HFF-Myc (cell line): ENCODE results near the gene IRF9.

Experiments used
- DNase-seq: peaks from one replicate; pipeline ENCODE4 v3.0.0-alpha.2; 2011; ENCODE audit warnings: low read depth; ENCODE audit errors: extremely low read depth
- H3K4me3 ChIP-seq: replicated peaks from 2 replicates; pipeline ENCODE4 v1.5.1; 2011; ENCODE audit warnings: low read depth, mild to moderate bottlenecking, control low read depth, low read length
- CTCF ChIP-seq: IDR thresholded peaks from 2 replicates; pipeline ENCODE4 v1.5.1; 2012; ENCODE audit warnings: mild to moderate bottlenecking, low read depth, low read length, control low read depth; ENCODE audit errors: missing control alignments

Gene IRF9

GRCh38 chr14:24192933-24193332, 31.9 kb downstream of the IRF9 start:
- no peak for DNase-seq
- no peak for TF ChIP-seq CTCF
- H3K4me3 ChIP-seq = no peak overlapping the region

- peak overlapping the region; percentile 89 for H3K4me3 ChIP-seq
- no peak for TF ChIP-seq CTCF
- no peak for DNase-seq
Measured at GRCh38 chr14:24194186-24194872, 33.3 kb downstream of the IRF9 start.

- peak overlapping the region; percentile 89 for H3K4me3 ChIP-seq
- TF ChIP-seq CTCF = no peak
- no peak for DNase-seq
Measured at GRCh38 chr14:24194873-24195185, 33.8 kb downstream of the IRF9 start.

- DNase-seq = peak; percentile 51
- TF ChIP-seq CTCF = no peak
- H3K4me3 ChIP-seq = peak within 1 kb of the TSS; percentile 89
Measured at GRCh38 chr14:24195186-24196070, 34.4 kb downstream of the IRF9 start, which contains the start of gene TM9SF1. TSS of gene TM9SF1 (minus strand) at chr14:24195441. CDS start at chr14:24195019, 422 bp downstream.

GRCh38 chr14:24196071-24197055, 35.3 kb downstream of the IRF9 start:
- H3K4me3 ChIP-seq = peak overlapping the region; percentile 89
- DNase-seq = no peak
- TF ChIP-seq CTCF = no peak

- TF ChIP-seq CTCF = no peak
- no peak for DNase-seq
- peak overlapping the region; percentile 89; the same call in 1 of the 2 replicates for H3K4me3 ChIP-seq
Measured at GRCh38 chr14:24197056-24197450, 36.0 kb downstream of the IRF9 start.
